HG02943 (cell line): ENCODE data around the gene ACTN2.

ENCODE experiments used
- ATAC-seq: cut with Tn5 transposase; IDR thresholded peaks from one replicate; pipeline ENCODE4 v1.9.1; 2021; ENCODE audit warnings: mild to moderate bottlenecking, low read depth, moderate library complexity; ENCODE audit not compliant: unreplicated experiment

Gene ACTN2

GRCh38 chr1:236734141-236734765 lies 48.0 kb downstream of the ACTN2 start:
- ATAC-seq = no peak

- ATAC-seq = no peak
Measured at GRCh38 chr1:236736761-236737160, 50.5 kb downstream of the ACTN2 start.

GRCh38 chr1:236741753-236742152 lies 55.5 kb downstream of the ACTN2 start:
- no peak for ATAC-seq

- no peak for ATAC-seq
Measured at GRCh38 chr1:236742421-236743160, 56.3 kb downstream of the ACTN2 start.

GRCh38 chr1:236744533-236744932 lies 58.2 kb downstream of the ACTN2 start:
- no peak for ATAC-seq

- ATAC-seq = no peak
Measured at GRCh38 chr1:236746785-236747184, 60.5 kb downstream of the ACTN2 start.

- ATAC-seq = no peak
Measured at GRCh38 chr1:236747311-236747985, 61.1 kb downstream of the ACTN2 start.

GRCh38 chr1:236748268-236748870 lies 62.1 kb downstream of the ACTN2 start:
- ATAC-seq = no peak

- ATAC-seq = no peak
Measured at GRCh38 chr1:236750928-236751327, 64.6 kb downstream of the ACTN2 start.

- no peak for ATAC-seq
Measured at GRCh38 chr1:236751385-236751784, 65.1 kb downstream of the ACTN2 start.

- ATAC-seq = no peak
Measured at GRCh38 chr1:236751935-236752334, 65.6 kb downstream of the ACTN2 start.

- ATAC-seq = no peak
Measured at GRCh38 chr1:236753516-236753915, 67.2 kb downstream of the ACTN2 start.

- no peak for ATAC-seq
Measured at GRCh38 chr1:236753964-236754363, 67.7 kb downstream of the ACTN2 start.

- ATAC-seq = no peak
Measured at GRCh38 chr1:236754525-236755210, 68.4 kb downstream of the ACTN2 start.

GRCh38 chr1:236757640-236758039 lies 71.3 kb downstream of the ACTN2 start:
- ATAC-seq = no peak

- ATAC-seq = no peak
Measured at GRCh38 chr1:236759252-236759859, 73.1 kb downstream of the ACTN2 start.

GRCh38 chr1:236760480-236760879 lies 74.2 kb downstream of the ACTN2 start:
- no peak for ATAC-seq

- ATAC-seq = no peak
Measured at GRCh38 chr1:236760986-236761385, 74.7 kb downstream of the ACTN2 start.

GRCh38 chr1:236761397-236762132 lies 75.3 kb downstream of the ACTN2 start:
- no peak for ATAC-seq

- ATAC-seq = no peak
Measured at GRCh38 chr1:236762410-236762809, 76.1 kb downstream of the ACTN2 start.
